RPMI8226 (cell line): ENCODE results near the gene FUT6.
"Not testable (repeated sequence)": the region's sequence is repeated elsewhere in the genome, so short reads cannot be mapped to it uniquely, and the experiment has no call there.

Experiments used
- DNase-seq: peaks from one replicate; pipeline ENCODE4 v3.0.0-alpha.2; 2015

FUT6 gene

DNA sequence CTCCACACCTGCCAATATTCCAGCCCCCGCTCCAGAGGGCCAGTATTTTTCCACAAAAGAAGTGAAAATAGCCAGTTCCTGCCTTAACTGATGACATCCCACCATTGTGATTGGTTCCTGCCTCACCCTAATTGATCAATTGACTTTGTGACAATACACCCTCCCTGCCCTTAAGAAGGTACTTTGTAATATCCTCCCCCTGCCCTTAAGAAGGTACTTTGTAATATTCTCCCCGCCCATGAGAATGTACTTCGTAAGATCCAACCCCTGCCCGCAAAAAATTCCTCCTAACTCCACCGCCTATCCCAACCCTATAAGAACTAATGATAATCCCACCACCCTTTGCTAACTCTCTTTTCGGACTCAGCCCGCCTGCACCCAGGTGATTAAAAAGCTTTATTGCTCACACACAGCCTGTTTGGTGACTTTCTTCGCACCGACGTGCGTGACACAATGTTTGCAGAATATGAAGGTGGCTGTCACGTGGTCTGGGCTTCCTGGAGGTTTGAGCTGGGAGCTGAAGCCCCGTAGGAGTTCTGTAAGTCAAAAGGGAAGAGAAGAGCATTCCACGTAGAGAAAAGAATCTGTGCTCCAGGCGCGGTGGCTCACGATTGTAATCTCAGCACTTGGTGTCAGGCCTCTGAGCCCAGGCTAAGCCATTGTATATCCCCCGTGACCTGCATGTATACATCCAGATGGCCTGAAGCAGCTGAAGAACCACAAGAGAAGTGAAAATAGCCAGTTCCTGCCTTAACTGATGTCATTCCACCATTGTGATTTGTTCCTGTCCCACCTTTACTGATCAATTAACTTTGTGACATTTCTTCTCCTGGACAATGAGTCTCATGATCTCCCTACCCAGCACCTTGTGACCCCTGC, 17.9 kb upstream of the FUT6 start:
- no peak for DNase-seq

DNA sequence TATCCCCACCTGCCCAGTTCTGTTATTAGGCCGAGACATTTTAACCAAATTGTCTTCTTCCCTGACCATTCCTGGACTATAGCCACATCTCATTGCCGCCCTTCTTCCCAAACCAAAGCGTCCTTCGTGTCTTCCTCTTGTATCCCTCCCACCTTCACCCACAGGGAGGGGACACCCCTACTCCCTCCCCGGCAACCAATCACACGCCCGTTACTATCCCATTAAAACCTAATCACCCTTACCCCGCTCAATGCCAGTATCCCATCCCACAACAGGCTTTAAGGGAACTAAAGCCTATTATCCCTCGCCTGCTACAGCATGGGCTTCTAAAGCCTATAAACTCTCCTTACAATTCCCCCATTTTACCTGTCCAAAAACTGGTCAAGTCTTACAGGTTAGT, 15.6 kb upstream of the FUT6 start:
- DNase-seq, result not testable (repeated sequence)

DNA sequence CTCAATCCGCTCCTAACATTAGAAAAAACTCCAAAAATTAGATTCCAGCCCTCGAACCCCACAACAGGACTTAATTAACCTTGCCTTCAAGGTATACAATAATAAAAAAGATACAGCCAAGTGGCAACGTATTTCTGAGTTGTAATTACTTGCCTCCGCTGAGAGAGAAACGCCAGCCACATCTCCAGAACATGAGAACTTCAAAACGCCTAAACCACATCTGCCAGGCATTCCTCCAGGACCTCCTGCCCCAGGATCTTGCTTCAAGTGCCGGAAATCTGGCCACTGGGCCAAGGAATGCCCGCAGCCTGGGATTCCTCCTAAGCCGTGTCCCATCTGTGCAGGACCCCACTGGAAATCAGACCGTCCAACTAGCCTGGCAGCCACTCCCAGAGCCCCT, 14.6 kb upstream of the FUT6 start:
- DNase-seq, result not testable (repeated sequence)

DNA sequence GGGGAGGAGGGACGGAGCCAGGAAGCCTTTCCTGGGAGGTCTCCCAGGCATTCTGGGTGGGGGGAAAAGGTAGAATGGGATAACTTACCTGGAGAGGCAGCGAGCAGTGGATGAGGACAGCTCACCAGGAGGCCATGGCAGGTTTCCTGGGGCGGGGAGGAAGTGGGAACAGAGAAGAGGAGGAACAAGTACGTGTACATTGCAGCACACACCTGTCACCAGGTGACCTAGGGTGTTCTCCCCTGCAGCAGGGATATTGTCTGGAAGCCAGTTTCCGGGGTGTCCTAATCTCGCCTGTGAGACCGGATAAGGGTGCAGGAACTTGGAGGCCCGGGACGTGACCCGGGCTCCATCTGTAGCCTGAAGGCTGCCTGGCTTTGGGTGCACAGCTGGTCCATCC, 11.8 kb upstream of the FUT6 start, which contains the start of gene FUT3:
FUT3 (minus strand) TSS at position 148 of the 400 bp plus-strand sequence.
- no peak for DNase-seq

DNA sequence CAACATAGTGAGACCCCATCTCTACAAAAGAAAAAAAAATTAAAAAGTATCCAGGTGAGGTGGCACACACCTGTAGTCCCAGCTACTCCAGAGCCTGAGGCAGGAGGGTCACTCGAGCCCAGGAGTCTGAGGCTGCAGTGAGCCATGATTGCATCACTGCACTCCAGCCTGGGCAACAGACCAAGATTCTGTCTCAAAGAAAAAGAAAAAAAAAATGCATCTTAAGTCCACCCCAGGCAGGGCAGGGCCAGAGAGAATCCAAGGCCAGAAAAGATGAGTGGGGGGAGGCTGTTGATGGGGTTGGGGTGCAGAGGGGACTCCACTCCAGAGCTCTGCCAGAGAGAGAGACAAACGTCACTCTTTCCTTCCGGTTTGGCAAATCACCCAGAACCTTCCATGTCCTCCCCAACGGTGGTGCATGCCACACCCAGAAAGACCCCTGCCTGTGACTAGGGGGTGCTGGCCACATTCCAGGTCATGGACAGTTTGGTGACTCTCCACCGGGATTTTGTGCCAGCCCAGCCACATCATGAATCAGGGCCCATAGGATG, 11.3 kb upstream of the FUT6 start:
- DNase-seq, result no peak

DNA sequence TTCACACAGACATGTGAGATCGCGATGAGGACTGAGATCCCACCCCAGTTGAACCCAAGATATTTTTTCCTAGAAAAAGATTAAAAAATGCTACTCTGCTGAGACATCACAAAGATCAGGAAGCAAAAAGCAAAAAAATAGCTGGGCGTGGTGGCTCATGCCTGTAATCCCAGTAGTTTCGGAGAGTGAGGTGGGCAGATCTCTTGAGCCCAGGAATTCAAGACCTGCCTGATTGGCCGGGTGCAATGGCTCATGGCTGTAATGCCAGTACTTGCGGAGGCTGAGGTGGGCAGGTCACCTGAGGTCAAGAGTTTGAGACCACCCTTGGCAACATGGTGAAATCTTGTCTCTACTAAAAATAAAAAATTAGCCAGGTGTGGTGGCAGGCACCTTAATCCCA, 10.7 kb upstream of the FUT6 start:
- no peak for DNase-seq

DNA sequence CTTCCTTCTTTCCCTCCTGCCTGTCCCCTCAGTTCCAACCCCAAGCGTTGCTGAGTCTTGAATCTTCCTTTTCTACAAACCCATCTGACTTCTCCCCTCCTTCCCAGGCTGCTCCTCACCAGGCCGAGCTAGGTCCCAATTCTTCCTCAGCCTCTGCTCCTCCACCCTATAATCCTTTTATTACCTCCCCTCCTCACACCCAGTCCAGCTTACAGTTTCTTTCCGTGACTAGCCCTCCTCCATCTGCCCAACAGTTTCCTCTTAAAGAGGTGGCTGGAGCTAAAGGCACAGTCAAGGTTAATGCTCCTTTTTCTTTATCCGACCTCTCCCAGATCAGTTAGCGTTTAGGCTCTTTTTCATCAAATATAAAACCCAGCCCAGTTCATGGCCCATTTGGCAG, 9.1 kb upstream of the FUT6 start:
- not testable (repeated sequence) for DNase-seq

DNA sequence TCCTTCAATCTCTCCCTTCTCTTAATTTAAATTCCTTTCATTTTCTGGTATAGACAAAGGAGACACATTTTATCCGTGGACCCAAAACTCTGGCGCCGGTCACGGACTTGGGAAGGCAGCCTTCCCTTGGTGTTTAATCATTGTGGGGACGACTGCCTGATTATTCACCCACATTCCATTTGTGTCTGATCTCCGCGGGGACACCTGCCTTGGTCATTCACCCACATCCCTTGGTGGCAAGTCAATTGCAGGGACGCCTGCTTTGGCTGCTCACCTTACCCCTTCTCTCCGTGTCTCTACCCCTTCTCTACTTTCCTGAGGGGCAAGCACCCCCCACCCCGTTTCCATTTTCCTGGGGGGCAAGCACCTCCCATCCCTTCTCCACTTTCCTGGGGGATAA, 8.3 kb upstream of the FUT6 start:
- DNase-seq, result not testable (repeated sequence)

DNA sequence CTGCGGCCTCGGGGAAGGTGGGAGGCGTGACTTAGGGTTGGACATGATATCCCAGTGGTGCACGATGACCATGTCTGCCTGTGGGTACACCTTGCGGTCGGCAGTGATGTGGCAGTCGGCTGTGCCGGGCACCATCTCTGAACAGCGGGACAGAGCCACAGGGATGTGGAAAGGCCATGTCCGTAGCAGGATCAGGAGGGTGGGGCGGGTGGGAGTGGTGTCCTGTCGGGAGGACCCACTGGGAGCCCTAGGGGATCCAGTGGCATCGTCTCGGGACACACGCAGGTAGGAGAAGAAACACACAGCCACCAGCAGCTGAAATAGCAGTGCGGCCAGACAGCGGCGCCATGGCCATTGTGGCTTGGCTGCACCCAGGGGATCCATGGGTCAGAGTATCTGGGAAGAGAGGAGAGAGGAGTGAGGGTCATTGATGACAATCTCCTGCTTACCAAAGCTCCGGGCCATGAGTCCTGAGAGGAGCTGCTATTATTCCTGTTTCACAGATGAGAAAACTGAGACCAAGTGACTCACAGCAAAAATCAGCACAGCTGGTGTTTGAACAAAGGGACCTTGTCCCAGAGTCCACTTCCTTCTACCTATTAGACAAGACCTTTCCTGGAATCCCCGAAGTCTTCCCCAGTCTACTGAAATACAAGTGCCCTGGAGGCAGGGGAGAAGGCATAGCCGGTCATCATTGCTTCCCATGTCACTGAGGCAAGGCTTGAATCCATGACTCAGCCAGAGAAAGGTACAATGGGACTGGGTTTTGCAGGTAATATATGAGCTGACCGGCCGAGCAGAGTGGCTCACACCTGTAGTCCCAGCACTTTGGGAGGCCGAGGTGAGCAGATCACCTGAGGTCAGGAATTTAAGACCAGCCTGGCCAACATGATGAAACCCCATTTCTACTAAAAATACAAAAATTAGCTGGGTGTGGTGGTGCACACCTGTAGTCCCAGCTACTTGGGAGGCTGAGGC, 5.2 kb upstream of the FUT6 start:
- DNase-seq, result no peak

DNA sequence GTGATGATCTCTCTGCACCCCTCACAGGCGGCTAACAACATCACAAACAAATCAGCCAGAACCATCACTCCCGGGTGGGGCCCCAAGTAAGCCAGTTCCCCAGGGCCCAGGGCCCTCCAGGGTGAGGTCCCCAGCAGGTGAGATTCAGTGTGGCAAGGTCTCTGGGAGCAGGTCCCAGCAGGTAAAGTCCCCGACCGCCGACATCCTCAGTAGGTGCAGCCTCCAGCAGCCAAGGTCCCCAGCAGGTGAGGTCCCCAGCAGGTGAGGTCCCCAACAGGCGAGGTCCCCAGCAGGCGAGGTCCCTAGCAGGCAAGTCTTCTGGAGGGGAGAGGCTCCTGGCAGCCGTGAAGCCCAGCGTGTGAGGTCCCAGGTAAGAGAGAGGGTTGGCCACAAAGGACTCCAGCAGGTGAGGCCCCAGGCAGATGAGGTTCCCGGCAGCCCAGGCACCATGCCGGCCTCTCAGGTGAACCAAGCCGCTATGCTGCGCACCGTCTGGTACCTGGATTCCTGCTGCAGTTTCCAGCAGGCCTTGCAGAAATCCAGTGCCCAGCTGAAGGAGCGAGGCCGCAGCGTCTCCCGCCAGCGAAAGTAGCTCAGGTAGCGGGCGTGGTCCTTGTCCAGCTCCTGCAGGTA, 3.9 kb upstream of the FUT6 start:
- DNase-seq, result no peak

DNA sequence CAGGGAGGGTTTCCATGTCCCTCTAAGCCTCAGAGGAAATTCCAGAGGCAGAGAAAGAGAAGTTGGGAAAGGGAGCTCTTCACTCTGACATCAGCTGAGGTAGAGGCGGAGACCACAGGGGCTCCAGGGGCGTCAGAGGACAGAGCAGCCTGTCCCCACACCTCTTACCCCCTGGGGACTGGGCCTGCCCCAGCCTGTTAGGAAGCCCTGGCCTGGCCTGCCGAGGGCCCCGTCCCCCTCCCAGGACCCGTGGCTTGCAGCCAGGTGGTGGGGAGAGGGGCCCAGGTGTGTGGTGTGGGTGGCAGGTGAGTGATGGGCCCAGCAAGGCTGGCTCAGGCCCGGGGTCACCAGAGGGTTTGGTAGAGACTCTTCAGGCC, 2.2 kb upstream of the FUT6 start:
- DNase-seq, result not testable (repeated sequence)

DNA sequence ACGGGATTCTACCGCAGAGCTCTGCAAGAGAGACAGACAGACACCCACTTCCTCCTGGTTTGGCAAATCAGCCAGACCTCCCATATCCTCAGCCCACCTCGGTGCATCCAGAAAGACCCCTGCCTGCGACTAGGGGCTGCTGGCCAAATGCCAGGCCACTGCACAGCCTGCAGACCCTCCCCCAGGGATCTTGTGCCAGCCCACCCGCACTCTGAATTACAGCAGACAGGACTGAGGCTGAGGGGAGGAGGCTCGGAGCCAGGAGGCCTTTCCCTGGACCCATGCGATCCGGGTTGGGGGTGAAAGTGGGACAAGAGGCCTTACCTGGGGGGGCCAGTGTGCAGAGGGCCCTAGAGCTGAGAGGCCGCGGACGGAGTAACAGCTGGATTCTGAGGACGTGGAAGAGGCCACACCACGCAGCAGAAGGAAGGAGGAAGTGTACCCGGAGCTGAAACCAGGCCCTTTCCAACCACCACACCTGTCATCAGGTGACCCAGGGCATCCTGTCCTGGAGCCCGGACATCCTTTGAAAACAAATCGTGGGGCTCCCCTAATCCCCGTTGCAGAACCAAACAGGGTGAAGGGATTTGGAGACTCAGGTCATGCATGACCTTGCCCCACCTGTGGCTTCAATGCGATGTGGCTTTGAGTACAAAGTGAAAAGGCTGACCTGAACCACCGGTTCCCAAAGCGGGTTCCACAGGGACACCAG, 993 bp downstream of the FUT6 start:
- DNase-seq, result peak; percentile 62

DNA sequence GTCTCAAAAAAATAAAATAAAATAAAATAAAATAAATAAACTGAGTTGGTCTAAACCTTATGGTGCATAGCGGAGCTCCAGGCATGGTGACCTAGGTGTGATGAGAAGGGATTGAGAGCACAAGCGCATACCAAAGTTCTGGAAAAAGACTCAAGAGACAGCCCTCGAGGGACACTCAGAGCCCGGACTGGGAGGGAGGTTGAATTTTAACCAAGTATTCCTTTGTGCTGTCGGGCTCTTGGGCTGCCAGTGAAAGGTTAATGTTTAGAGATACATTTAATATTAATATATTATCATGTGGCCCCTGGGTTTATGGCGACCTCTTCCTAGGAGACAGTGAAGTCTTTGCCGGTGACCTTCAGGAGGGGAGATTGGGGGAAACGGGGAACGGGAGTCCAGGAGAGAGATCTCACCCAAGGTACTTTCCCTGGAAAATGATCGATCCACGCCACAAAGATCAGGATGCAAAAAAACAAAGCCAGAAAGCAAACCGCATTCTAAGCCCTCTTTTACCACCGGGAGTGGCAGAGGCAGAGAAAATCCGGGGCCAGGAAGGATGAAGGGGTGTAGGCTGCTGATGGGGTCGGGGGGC, 1.6 kb downstream of the FUT6 start:
- DNase-seq, result no peak

DNA sequence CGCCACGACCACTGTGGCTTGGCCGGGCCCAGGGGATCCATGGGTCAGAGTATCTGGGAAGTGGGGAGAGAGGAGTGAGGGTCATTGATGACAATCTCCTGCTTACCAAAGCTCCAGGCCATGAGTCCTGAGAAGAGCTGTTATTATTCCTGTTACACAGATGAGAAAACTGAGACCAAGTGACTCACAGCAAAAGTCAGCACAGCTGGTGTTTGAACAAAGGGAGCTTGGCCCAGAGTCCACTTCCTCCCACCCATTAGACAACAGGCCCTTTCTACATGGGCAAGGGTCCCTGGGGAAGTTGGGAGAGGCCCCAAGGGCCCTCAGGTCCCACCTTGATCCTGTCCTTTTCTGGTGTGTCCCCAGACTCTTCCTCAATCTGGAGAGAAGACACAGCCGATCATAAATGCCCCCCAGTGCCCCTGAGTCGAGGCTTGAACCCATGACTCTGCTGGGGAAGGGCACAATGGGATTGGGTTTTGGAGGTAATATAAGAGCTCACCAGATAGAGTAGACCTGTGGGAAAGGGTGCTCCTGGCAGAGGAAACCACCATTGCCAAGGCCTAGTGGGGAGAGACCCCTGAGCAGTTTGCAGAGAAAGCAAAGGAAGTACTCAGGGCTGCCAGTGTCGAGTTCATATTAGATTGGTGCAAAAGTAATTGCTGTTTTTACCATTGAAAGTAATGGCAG, 6.8 kb downstream of the FUT6 start:
- DNase-seq, result no peak

DNA sequence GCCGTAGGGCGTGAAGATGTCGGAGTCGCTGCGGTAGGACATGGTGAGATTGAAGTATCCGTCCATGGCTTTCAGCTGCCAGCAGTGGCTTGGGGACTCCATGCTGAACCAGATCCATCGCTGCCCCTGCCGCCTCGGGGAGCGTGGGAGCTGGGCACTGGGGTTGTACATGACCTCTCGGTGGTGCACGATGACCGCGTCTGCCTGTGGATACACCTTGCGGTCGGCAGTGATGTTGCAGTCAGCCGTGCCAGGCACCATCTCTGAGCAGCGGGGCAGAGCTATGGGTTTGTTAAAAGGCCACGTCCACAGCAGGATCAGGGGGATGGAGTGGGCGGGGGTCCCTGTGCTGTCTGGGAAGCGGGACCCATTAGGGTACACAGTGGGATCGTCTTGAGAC, 7.4 kb downstream of the FUT6 start:
- DNase-seq, result no peak

DNA sequence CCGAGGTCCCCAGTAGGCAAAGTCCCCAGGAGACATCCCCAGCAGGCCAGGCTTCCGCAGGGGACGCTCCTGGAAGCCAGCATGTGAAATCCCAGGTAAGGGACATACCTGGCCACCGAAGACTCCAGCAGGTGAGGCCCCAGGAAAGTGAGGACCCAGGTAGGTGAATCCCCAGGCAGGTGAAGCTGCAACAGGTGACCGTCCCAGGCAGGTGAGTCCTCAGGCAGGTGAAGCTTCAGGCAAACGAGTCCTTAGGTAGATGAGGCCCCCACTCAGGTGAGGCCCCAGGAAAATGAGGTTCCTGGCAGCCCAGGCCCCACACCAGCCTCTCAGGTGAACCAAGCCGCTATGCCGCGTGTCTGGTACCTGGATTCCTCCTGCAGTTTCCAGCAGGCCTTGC, 8.3 kb downstream of the FUT6 start:
- DNase-seq, result no peak

DNA sequence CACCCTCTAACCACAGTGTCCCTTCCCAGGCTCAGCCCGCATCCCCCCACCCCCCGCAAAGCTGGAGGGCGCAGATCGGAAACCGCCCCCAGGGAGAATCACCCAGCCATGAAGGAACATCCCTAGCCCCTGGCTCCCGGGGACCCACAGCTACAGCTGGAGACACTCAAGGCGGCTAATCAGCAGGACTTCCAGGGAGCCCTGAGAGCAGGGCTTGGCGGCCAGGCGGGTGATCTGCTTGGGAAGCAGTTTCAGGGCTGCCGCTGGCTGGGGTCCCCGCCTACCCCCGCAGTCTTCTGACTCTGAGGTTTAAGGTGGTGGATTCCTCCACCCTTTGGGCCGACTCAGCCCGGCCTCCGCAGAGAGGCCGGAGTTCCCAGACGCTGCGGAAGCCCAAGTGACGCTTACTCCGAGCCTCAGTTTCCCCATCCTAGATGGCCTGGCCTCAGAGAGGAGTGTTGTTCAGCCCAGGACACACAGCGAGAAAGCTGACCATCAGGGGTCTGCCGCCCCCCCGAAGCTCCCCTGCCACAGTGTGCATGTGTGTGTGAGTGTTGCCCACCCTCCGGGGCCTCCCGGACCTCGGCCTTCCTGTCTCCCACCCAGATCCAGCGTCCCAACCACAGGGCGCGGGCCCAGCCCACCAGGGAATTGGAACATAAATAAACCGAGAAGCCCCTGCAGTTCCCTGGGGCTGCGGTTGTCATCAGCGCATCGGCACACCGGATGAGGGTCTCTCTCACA, 9.8 kb downstream of the FUT6 start:
- DNase-seq, result no peak

DNA sequence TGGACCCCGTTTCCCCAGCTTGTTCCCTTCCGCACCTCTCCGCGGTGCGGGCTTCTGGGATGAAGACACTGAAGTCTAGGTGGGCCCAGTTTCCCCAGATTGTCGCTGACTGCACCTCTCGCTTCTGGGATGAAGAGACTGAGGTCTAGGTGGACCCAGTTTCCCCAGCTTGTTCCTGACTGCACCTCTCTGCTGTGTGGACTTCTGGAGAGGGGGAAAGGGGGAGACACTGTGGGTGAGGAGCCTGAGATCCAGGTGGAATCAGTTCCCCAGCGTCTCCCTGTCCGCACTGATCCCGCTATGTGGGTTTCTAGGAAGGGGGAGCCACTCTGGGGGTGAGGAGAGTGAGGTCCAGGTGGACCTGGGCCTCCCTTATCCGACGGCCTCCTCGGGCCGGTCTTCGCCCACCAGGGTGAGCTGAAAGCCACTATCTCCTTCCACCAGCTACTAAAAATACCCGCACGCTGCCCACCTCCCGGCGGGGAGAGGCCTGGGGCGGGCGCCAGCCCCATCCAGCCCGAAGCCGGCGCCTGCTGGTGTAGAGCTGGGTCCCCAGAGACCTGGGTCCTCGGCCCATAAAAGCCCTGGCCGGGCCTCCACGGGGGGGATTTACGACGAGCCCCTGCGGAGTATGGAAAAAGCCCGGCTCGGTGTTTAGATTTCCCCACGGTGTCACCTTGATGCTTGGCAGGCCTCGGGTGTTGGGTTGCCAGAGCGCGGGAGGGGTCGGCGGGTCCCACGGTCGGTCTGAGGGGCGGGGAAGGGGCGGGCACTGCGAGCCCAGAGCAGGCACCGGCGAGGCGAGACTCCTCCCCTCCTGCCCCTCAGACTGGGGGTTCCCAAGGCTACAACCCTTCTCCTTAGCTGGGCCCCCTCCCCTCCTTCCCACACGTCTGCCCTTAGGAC, 10.6 kb downstream of the FUT6 start:
- DNase-seq, result peak; percentile 51
